Tibial nerve (tissue), 4 donors: ENCODE data around the gene RPL38. TPM values are rescaled to one million over a fixed set of nuclear protein-coding genes. Genes with fewer than 3 reads are reported as not detected.
A peak's percentile ranks its signal among the peaks of the same experiment; 100 is the strongest.

ENCODE experiments used
- DNase-seq, 2 donors: peaks; one replicate each; pipeline ENCODE4 v3.0.0-alpha.2; 2019; ENCODE audit warnings: low spot score in 2 of 2
- H3K27ac ChIP-seq, 4 donors: fragments of 200-600 bp; sonication (generic) in 3 of 4; one replicate each; pipeline ENCODE4 v1.5.1; 2017 to 2019; ENCODE audit warnings: mild to moderate bottlenecking in 1 of 4
- H3K27me3 ChIP-seq, 2 donors: fragments of 200-600 bp; sonication (generic) in 1 of 2; one replicate each; pipeline versions ENCODE4 v1.5.1 to v1.6.0; 2017 to 2019
- H3K36me3 ChIP-seq, 3 donors: fragments of 200-600 bp; sonication (generic); one replicate each; pipeline ENCODE4 v1.5.1; 2018 to 2019
- H3K4me1 ChIP-seq, 4 donors: fragments of 200-600 bp; sonication (generic) in 3 of 4; one replicate each; pipeline ENCODE4 v1.5.1; 2017 to 2019
- H3K4me3 ChIP-seq, 4 donors: fragments of 200-600 bp; sonication (generic) in 3 of 4; one replicate each; pipeline ENCODE4 v1.5.1; 2017 to 2019; ENCODE audit warnings: mild to moderate bottlenecking in 1 of 4, moderate library complexity in 1 of 4
- H3K9me3 ChIP-seq, 4 donors: fragments of 200-600 bp; sonication (generic) in 3 of 4; one replicate each; pipeline ENCODE4 v1.5.1; 2017 to 2019
- CTCF ChIP-seq, 5 experiments: fragments of 200-600 bp in 3 of 5; fragments of 450-650 bp in 2 of 5; sonication (generic) in 3 of 5; IDR thresholded peaks; one replicate each; pipeline ENCODE4 v1.5.1; 2016 to 2019; ENCODE audit warnings: antibody characterized with exemption in 5 of 5, mild to moderate bottlenecking in 3 of 5, moderate library complexity in 2 of 5
- EP300 ChIP-seq, 2 donors: sonication (generic); formaldehyde crosslinking; IDR thresholded peaks; one replicate each; pipeline ENCODE4 v1.6.1; 2017; ENCODE audit warnings: antibody characterized with exemption in 2 of 2, mild to moderate bottlenecking in 1 of 2
- POLR2A ChIP-seq, 2 donors: fragments of 450-650 bp; IDR thresholded peaks; one replicate each; pipeline ENCODE4 v1.6.1; 2017; ENCODE audit warnings: antibody characterized with exemption in 2 of 2, mild to moderate bottlenecking in 2 of 2, moderate library complexity in 2 of 2
- WGBS, 2 donors: methylation state at CpG; one replicate each; pipeline ENCODE4 v1.1.5; 2018; 5-methylcytosine and 5-hydroxymethylcytosine counted together
- total RNA-seq, 4 donors: library from RNA; depleted of rRNA; stranded (reverse); fragments of >200 nt; gene quantifications; one replicate each; pipeline ENCODE4 v1.1.0, GENCODE V29; 2016

The RPL38 gene
- total RNA-seq, 4 donors from 2014 or later: 284 to 366 (median 363) TPM

GRCh38 chr17:74230896-74231295 is 27.4 kb downstream of the RPL38 start:
- no peaks in the 10 kb centered on the region for H3K9me3 ChIP-seq
- peaks cover 0 to 40% (median 18%) of the 10 kb centered on the region in 4 donors for H3K4me1 ChIP-seq
- no peaks in the 10 kb centered on the region for H3K27me3 ChIP-seq
- H3K36me3 ChIP-seq: peaks cover 0 to 29% (median 0%) of the 10 kb centered on the region in 3 donors
- WGBS, 2 donors: 86 to 90% methylated on average over 16 of the region's 16 CpGs
- TF ChIP-seq EP300 (IDR thresholded peaks at IDR 0.05) (no peak), CTCF (IDR thresholded peaks at IDR 0.05) (no peak), POLR2A (IDR thresholded peaks at IDR 0.05) (no peak)
- H3K4me3 ChIP-seq: no peak overlapping the region
- no peak for DNase-seq
- H3K27ac ChIP-seq: no peak overlapping the region

GRCh38 chr17:74231928-74232907 is 28.7 kb downstream of the RPL38 start:
- TF ChIP-seq CTCF (IDR thresholded peaks at IDR 0.05) (no peak), EP300 (IDR thresholded peaks at IDR 0.05) (no peak), POLR2A (IDR thresholded peaks at IDR 0.05) (no peak)
- no peak for DNase-seq
- Histone ChIP-seq H3K9me3 (no peaks in the 10 kb centered on the region), H3K36me3 (peaks cover 0 to 27% (median 0%) of the 10 kb centered on the region in 3 donors), H3K27me3 (no peaks in the 10 kb centered on the region), H3K4me3 (no peak overlapping the region), H3K27ac (peak overlapping the region in 3 of 4 donors; percentile 13 to 95 (median 87)), H3K4me1 (peaks cover 0 to 42% (median 20%) of the 10 kb centered on the region in 4 donors)
- WGBS, 2 donors: 57 to 79% methylated on average over 10 to 17 of the region's 17 CpGs

- Histone ChIP-seq H3K36me3 (peaks cover 0 to 42% (median 0%) of the 10 kb centered on the region in 3 donors), H3K4me3 (no peak overlapping the region), H3K27ac (peak overlapping the region; percentile 61 to 95 (median 82)), H3K27me3 (no peaks in the 10 kb centered on the region), H3K9me3 (no peaks in the 10 kb centered on the region), H3K4me1 (peaks cover 0 to 42% (median 21%) of the 10 kb centered on the region in 4 donors)
- DNase-seq: no peak
- TF ChIP-seq POLR2A (IDR thresholded peaks at IDR 0.05) (no peak), CTCF (IDR thresholded peaks at IDR 0.05) (no peak), EP300 (IDR thresholded peaks at IDR 0.05) (no peak)
- WGBS, 2 donors: 84 to 100% methylated on average over 1 to 8 of the region's 8 CpGs
Measured at GRCh38 chr17:74233937-74234336, 30.5 kb downstream of the RPL38 start.

DNA sequence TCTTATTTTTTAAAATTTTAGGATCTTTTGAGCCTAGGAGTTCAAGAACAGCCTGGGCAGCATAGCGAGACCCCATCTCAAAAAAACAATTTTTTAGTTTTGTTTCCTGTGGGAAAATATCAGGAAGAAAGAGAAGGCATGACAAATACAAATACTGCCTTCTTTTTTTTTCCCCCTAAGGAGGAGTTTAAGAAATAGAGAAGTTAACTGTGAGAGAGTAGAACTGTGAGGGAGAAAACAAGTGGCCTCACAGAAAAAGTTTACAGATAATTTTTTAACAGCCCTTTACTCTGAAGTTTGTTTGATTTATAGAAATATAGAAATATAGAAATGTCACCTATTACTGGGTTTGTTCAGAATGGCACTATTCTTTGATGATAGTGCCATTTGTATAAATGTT is 31.0 kb downstream of the RPL38 start:
- Histone ChIP-seq H3K27ac (peak overlapping the region; percentile 61 to 95 (median 82)), H3K9me3 (no peaks in the 10 kb centered on the region), H3K36me3 (peaks cover 0 to 40% (median 0%) of the 10 kb centered on the region in 3 donors), H3K4me1 (peaks cover 0 to 47% (median 24%) of the 10 kb centered on the region in 4 donors), H3K27me3 (no peaks in the 10 kb centered on the region), H3K4me3 (no peak overlapping the region)
- WGBS, 2 donors: 51 to 64% methylated on average over 1 of the region's 1 CpG
- DNase-seq: no peak
- no peak for TF ChIP-seq CTCF (IDR thresholded peaks at IDR 0.05)

DNA sequence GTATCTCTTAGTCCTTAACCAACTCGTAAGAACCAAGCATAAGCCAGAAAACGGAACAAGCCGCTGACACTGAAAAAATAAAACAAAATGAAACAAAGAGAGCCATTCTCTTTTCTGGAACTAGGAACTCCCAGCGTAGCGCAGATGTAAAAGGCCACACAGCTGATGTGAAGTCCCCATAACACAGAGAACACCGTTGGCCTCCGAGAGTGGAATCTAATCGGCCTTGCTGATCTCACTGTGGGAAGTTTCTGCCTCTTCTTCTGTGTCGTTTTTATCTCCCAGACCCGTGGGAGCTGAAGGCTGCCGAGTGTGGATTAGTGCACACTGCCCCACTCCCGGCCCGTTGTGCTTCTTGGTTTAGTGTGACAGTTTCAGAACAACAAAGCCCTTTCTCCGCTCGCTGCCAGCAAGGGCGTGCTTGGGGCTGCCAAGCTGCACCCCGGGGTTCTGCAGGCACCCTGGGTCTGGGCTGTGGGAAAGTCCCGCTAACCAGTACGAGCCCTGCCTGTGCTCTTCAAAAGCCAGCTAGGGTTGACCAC is 31.6 kb downstream of the RPL38 start:
- Histone ChIP-seq H3K27me3 (no peaks in the 10 kb centered on the region), H3K9me3 (no peaks in the 10 kb centered on the region), H3K4me3 (peak overlapping the region in 2 of 4 donors; percentile 0 to 26), H3K27ac (peak overlapping the region; percentile 61 to 95 (median 82)), H3K36me3 (peaks cover 0 to 38% (median 0%) of the 10 kb centered on the region in 3 donors), H3K4me1 (peaks cover 0 to 52% (median 26%) of the 10 kb centered on the region in 4 donors)
- TF ChIP-seq POLR2A (IDR thresholded peaks at IDR 0.05): peak in 1 of 2 donors; percentile 38
- TF ChIP-seq EP300 (IDR thresholded peaks at IDR 0.05): peak in 1 of 2 donors; percentile 72
- TF ChIP-seq CTCF (IDR thresholded peaks at IDR 0.05): no peak
- 18 to 25% methylated on average over 19 of the region's 19 CpGs for WGBS, 2 donors
- no peak for DNase-seq
